GM12875 (cell line): Measurements from ENCODE around the gene KANK2.

ENCODE experiments used
- H3K4me3 ChIP-seq: one replicate; pipeline ENCODE4 v1.5.1; 2011; ENCODE audit warnings: low read depth, low read length, control low read depth
- CTCF ChIP-seq: IDR thresholded peaks from 2 replicates; pipeline ENCODE4 v1.5.1; 2011; ENCODE audit warnings: low read depth, mild to moderate bottlenecking, control low read depth, inconsistent platforms, low read length, moderate library complexity, borderline replicate concordance; ENCODE audit not compliant: insufficient read depth

Gene KANK2

GRCh38 chr19:11197291-11198174 is at the start of gene KANK2:
Gene KANK2 (minus strand): TSS chr19:11197545. CDS start chr19:11194511, 3,034 bp downstream.
- TF ChIP-seq CTCF = no peak
- peak within 1 kb of the TSS; percentile 79 for H3K4me3 ChIP-seq

GRCh38 chr19:11246941-11247340 is 49.6 kb upstream of the KANK2 start:
- no peak overlapping the region for H3K4me3 ChIP-seq
- TF ChIP-seq CTCF = no peak

GRCh38 chr19:11244846-11245589 is 47.7 kb upstream of the KANK2 start:
- TF ChIP-seq CTCF = no peak
- no peak overlapping the region for H3K4me3 ChIP-seq

GRCh38 chr19:11243798-11244169 is 46.4 kb upstream of the KANK2 start:
- TF ChIP-seq CTCF = no peak
- no peak overlapping the region for H3K4me3 ChIP-seq

GRCh38 chr19:11242864-11243797 is 45.8 kb upstream of the KANK2 start:
- peak; percentile 89 for TF ChIP-seq CTCF
- no peak overlapping the region for H3K4me3 ChIP-seq

- TF ChIP-seq CTCF = no peak
Observed at GRCh38 chr19:11242025-11242424, 44.7 kb upstream of the KANK2 start.

More at GRCh38 chr19:11242025-11242424, 44.7 kb upstream of the KANK2 start:
- H3K4me3 ChIP-seq = no peak overlapping the region
